Pulmonary artery endothelial cell (primary cell): ENCODE measurements around the gene GLRX3. TPM values are rescaled to one million over a fixed set of nuclear protein-coding genes. Genes with fewer than 3 reads are reported as not detected.

ENCODE experiments used
- total RNA-seq: library from RNA; depleted of rRNA; stranded (reverse); fragments of >200 nt; gene quantifications from 2 replicates; pipeline ENCODE4 v1.2.3, GENCODE V29; 2014

The GLRX3 gene
- total RNA-seq, 1 donor from 2014 or later = 109 TPM

Other genes with a start within 250 kb of the GLRX3 start
- 0.07 and 0.14 TPM in 2 replicates for gene EBF3, start 172.1 kb upstream of the GLRX3 start, total RNA-seq
- gene C10orf143, start 25.6 kb upstream of the GLRX3 start, total RNA-seq = 0.14 and 0.33 TPM in 2 replicates